Adipose tissue (tissue), 3 donors: Measurements from ENCODE around the gene TSSK6. TPM values are rescaled to one million over a fixed set of nuclear protein-coding genes. Genes with fewer than 3 reads are reported as not detected.

ENCODE experiments used
- H3K27ac ChIP-seq: one replicate; pipeline ENCODE4 v1.5.1; 2013; ENCODE audit warnings: low read depth, low read length
- WGBS, 3 donors: extraction: QIAGEN DNeasy Blood & Tissue Kit; methylation state at CpG; one replicate each; pipeline ENCODE4 v1.1.7; 2013; 5-methylcytosine and 5-hydroxymethylcytosine counted together
- polyA plus RNA-seq, 3 donors: library from polyadenylated mRNA; stranded (reverse); fragments of 200-250 nt; gene quantifications; one replicate each; pipeline ENCODE4 v1.2.3, GENCODE V29; 2013
- donor health status: healthy with polysubstance abuse.
- donor health status: Bipolar disorder and iron deficiency.
- donor health status: healthy.

TSSK6 gene
- polyA plus RNA-seq, 3 donors: 0.82 to 1.2 (median 1.1) TPM

- H3K27ac ChIP-seq: no peak overlapping the region
- 69 to 79% (median 78%) methylated on average over 27 of the region's 27 CpGs for WGBS, 3 donors
These were observed 19.4 kb upstream of the TSSK6 start for GRCh38 chr19:19534556-19535265.

- 83 to 91% (median 86%) methylated on average over 6 of the region's 6 CpGs for WGBS, 3 donors
- H3K27ac ChIP-seq: no peak overlapping the region
These were observed 18.5 kb upstream of the TSSK6 start for GRCh38 chr19:19533841-19534240.

GRCh38 chr19:19532806-19533701 is 17.7 kb upstream of the TSSK6 start:
- WGBS, 3 donors: 65 to 71% (median 69%) methylated on average over 14 of the region's 14 CpGs

GRCh38 chr19:19531951-19532805 is 16.8 kb upstream of the TSSK6 start:
- H3K27ac ChIP-seq: no peak overlapping the region
- WGBS, 3 donors: 23 to 27% (median 26%) methylated on average over 48 of the region's 48 CpGs

More at GRCh38 chr19:19532806-19533701, 17.7 kb upstream of the TSSK6 start:
- no peak overlapping the region for H3K27ac ChIP-seq

GRCh38 chr19:19530889-19531288 is 15.5 kb upstream of the TSSK6 start:
- 75 to 90% (median 83%) methylated on average over 4 of the region's 4 CpGs for WGBS, 3 donors
- no peak overlapping the region for H3K27ac ChIP-seq

- H3K27ac ChIP-seq: no peak overlapping the region
- WGBS, 3 donors: 50 to 62% (median 58%) methylated on average over 9 of the region's 9 CpGs
These were observed 15.1 kb upstream of the TSSK6 start for GRCh38 chr19:19530423-19530804.

GRCh38 chr19:19529783-19530422 is 14.6 kb upstream of the TSSK6 start:
- 72 to 77% (median 74%) methylated on average over 11 of the region's 11 CpGs for WGBS, 3 donors
- H3K27ac ChIP-seq: no peak overlapping the region

GRCh38 chr19:19528721-19529490 is 13.6 kb upstream of the TSSK6 start, which contains the start of gene YJEFN3:
TSS of gene YJEFN3 (plus strand) at chr19:19528911. CDS start at chr19:19528933, 22 bp downstream.
- WGBS, 3 donors: 70 to 74% (median 71%) methylated on average over 47 to 50 of the region's 50 CpGs

GRCh38 chr19:19527674-19528625 is 12.6 kb upstream of the TSSK6 start:
- WGBS, 3 donors: 90 to 95% (median 95%) methylated on average over 26 to 27 of the region's 27 CpGs

More at GRCh38 chr19:19528721-19529490, 13.6 kb upstream of the TSSK6 start, which contains the start of gene YJEFN3:
- H3K27ac ChIP-seq: no peak within 1 kb of the TSS

GRCh38 chr19:19527371-19527656 is 12.0 kb upstream of the TSSK6 start:
- no peak overlapping the region for H3K27ac ChIP-seq
- 90 to 98% (median 94%) methylated on average over 9 of the region's 9 CpGs for WGBS, 3 donors

More at GRCh38 chr19:19527674-19528625, 12.6 kb upstream of the TSSK6 start:
- no peak overlapping the region for H3K27ac ChIP-seq

- H3K27ac ChIP-seq: no peak overlapping the region
- WGBS, 3 donors: 79 to 84% (median 84%) methylated on average over 24 to 28 of the region's 28 CpGs
These were observed 11.4 kb upstream of the TSSK6 start for GRCh38 chr19:19526581-19527370.

GRCh38 chr19:19525611-19526380 is 10.4 kb upstream of the TSSK6 start:
- 90 to 95% (median 90%) methylated on average over 23 of the region's 23 CpGs for WGBS, 3 donors
- no peak overlapping the region for H3K27ac ChIP-seq

- H3K27ac ChIP-seq: no peak overlapping the region
- WGBS, 3 donors: 85 to 91% (median 86%) methylated on average over 7 of the region's 7 CpGs
These were observed 8.7 kb upstream of the TSSK6 start for GRCh38 chr19:19524053-19524452.

GRCh38 chr19:19523177-19523576 is 7.8 kb upstream of the TSSK6 start:
- H3K27ac ChIP-seq: no peak overlapping the region
- WGBS, 3 donors: 80 to 88% (median 82%) methylated on average over 3 of the region's 3 CpGs

GRCh38 chr19:19520989-19521388 is 5.6 kb upstream of the TSSK6 start:
- H3K27ac ChIP-seq: no peak overlapping the region
- 80 to 83% (median 83%) methylated on average over 6 of the region's 6 CpGs for WGBS, 3 donors
